ENCODE data around the gene CDKAL1. TPM values are rescaled to one million over a fixed set of nuclear protein-coding genes. Genes with fewer than 3 reads are reported as not detected.
A peak's percentile ranks its signal among the peaks of the same experiment; 100 is the strongest.

Gene CDKAL1
- total and polyA plus RNA-seq, 2 of the 13 experiments (the other 11 are each of a cell fraction or from before 2014, with no cell fraction given): 9.5 to 27.7 TPM

- H3K27ac ChIP-seq (ENCODE audit: extremely low read length, insufficient read depth, low read length): no peak overlapping the region
- FAIRE-seq: peak; percentile 12
- CTCF ChIA-PET (ENCODE audit: low intra/inter-chr PET ratio, low total read pairs): no interaction called here
- in situ Hi-C loops (cut with HindIII; ENCODE audit: extremely low pct_ligation_motif_present, low pct_unique_long_range_greater_than_20kb): no loop called here
- intact Hi-C loops (cut with micrococcal nuclease; ENCODE audit: unreplicated experiment): no loop called here
- 94% methylated on average over 7 of the region's 7 CpGs for WGBS (ENCODE audit: low lambda C conversion rate)
- H3K9me3 ChIP-seq (ENCODE audit: low read length): 0 out of 2 replicates have a peak, but pooled peaks cover 5% of the 10 kb centered on the region
- no peaks in the 10 kb centered on the region for H3K79me2 ChIP-seq (ENCODE audit: insufficient read depth, low read length)
- H3K9ac ChIP-seq (ENCODE audit: insufficient read depth, low read depth, low read length): no peak overlapping the region
- no peaks in the 10 kb centered on the region for H3K27me3 ChIP-seq (ENCODE audit: control insufficient read depth in 1 of 2, insufficient read depth in 2 of 2, low read length in 2 of 2)
- H2AFZ ChIP-seq (ENCODE audit: low read length): no peak overlapping the region
- H3K36me3 ChIP-seq (replicated peaks in 1 of 2; ENCODE audit: control insufficient read depth in 1 of 2, insufficient read depth in 2 of 2, low read length in 2 of 2): no peaks in the 10 kb centered on the region
- no peak for DNase-seq (ENCODE audit: low spot score)
- H3K4me3 ChIP-seq (replicated peaks in 1 of 3; ENCODE audit: insufficient read depth in 1 of 3, low read depth in 2 of 3, low read length in 3 of 3): no peak overlapping the region
- ATAC-seq: no peak
- H3K4me2 ChIP-seq (ENCODE audit: low read depth, low read length): no peak overlapping the region
- POLR2A ChIA-PET: no interaction called here
- H3K4me1 ChIP-seq (ENCODE audit: insufficient read depth, low read length): 0 out of 2 replicates have a peak, but pooled peaks cover 9% of the 10 kb centered on the region
- no peaks in the 10 kb centered on the region for H4K20me1 ChIP-seq (ENCODE audit: insufficient read depth, low read length)
- BruUV-seq (replicated peaks): no TSS peak
- no peak for TF ChIP-seq ZBTB25 (CRISPR knock-in tag; IDR thresholded peaks at IDR 0.05)
- no peak for TF ChIP-seq HNF1A (IDR thresholded peaks at IDR 0.05; ENCODE audit: low read depth)
- no peak for TF ChIP-seq HNF1A (CRISPR knock-in tag; IDR thresholded peaks at IDR 0.05; ENCODE audit: borderline replicate concordance)
- TF ChIP-seq MLXIP (CRISPR knock-in tag; IDR thresholded peaks at IDR 0.05; ENCODE audit: borderline replicate concordance): no peak
- no peak for TF ChIP-seq ZNF747 (CRISPR knock-in tag; IDR thresholded peaks at IDR 0.05; ENCODE audit: borderline replicate concordance)
- TF ChIP-seq GATAD1 (CRISPR knock-in tag; IDR thresholded peaks at IDR 0.05): no peak
- TF ChIP-seq MTA3 (CRISPR knock-in tag; IDR thresholded peaks at IDR 0.05): no peak
- no peak for TF ChIP-seq NKX3-1 (CRISPR knock-in tag; IDR thresholded peaks at IDR 0.05)
- no peak for TF ChIP-seq TEF (CRISPR knock-in tag; IDR thresholded peaks at IDR 0.05)
- TF ChIP-seq NR2F6 (IDR thresholded peaks at IDR 0.05): no peak
- TF ChIP-seq NR2F6 (CRISPR knock-in tag; IDR thresholded peaks at IDR 0.05): no peak
- no peak for TF ChIP-seq ZNF10 (CRISPR knock-in tag; IDR thresholded peaks at IDR 0.05; ENCODE audit: borderline replicate concordance, low read depth)
- no peak for TF ChIP-seq ZNF557 (CRISPR knock-in tag; IDR thresholded peaks at IDR 0.05)
- TF ChIP-seq SNRNP70 (IDR thresholded peaks at IDR 0.05; ENCODE audit: low read depth, low read length): no peak
- no peak for TF ChIP-seq ZNF781 (CRISPR knock-in tag; IDR thresholded peaks at IDR 0.05; ENCODE audit: borderline replicate concordance, not compliant biosample characterization)
- no peak for TF ChIP-seq ZSCAN21 (CRISPR knock-in tag; IDR thresholded peaks at IDR 0.05; ENCODE audit: borderline replicate concordance)
Measured at GRCh38 chr6:20900389-20901160, 366.3 kb downstream of the CDKAL1 start.
